CD4-positive, alpha-beta T cell treated with Interleukin-2 at 100 ng/mL for 4 hours (primary cell): ENCODE measurements around the gene MYBPC2.
"Not testable (repeated sequence)": the region's sequence is repeated elsewhere in the genome, so short reads cannot be mapped to it uniquely, and the experiment has no call there.

Experiments
- DNase-seq: peaks from one replicate; pipeline ENCODE4 v3.0.0-alpha.2; 2020; ENCODE audit warnings: low spot score

MYBPC2 gene

GRCh38 chr19:50432221-50433028 lies at the start of gene MYBPC2:
TSS of gene MYBPC2 (plus strand) at chr19:50432892. CDS start at chr19:50432954, 62 bp downstream.
- no peak for DNase-seq

GRCh38 chr19:50383001-50383851 lies 49.5 kb upstream of the MYBPC2 start:
- DNase-seq = no peak

GRCh38 chr19:50383852-50384684 lies 48.6 kb upstream of the MYBPC2 start, which contains the start of gene POLD1:
TSS of gene POLD1 (plus strand) at chr19:50384347. CDS start at chr19:50398852, 14,505 bp downstream.
- DNase-seq = peak; percentile 98

- no peak for DNase-seq
These were observed 47.8 kb upstream of the MYBPC2 start for GRCh38 chr19:50384685-50385535.

GRCh38 chr19:50387176-50387867 lies 45.4 kb upstream of the MYBPC2 start:
- no peak for DNase-seq

- DNase-seq = no peak
These were observed 44.8 kb upstream of the MYBPC2 start for GRCh38 chr19:50387868-50388245.

GRCh38 chr19:50390295-50390694 lies 42.4 kb upstream of the MYBPC2 start:
- not testable (repeated sequence) for DNase-seq

- DNase-seq = not testable (repeated sequence)
These were observed 41.7 kb upstream of the MYBPC2 start for GRCh38 chr19:50390952-50391351.

- no peak for DNase-seq
These were observed 39.9 kb upstream of the MYBPC2 start for GRCh38 chr19:50392759-50393158.

GRCh38 chr19:50393589-50393988 lies 39.1 kb upstream of the MYBPC2 start:
- DNase-seq = no peak

GRCh38 chr19:50394017-50394416 lies 38.7 kb upstream of the MYBPC2 start:
- no peak for DNase-seq

- no peak for DNase-seq
These were observed 33.9 kb upstream of the MYBPC2 start for GRCh38 chr19:50398675-50399367.

- DNase-seq = no peak
These were observed 33.3 kb upstream of the MYBPC2 start for GRCh38 chr19:50399368-50399745.

- no peak for DNase-seq
These were observed 30.9 kb upstream of the MYBPC2 start for GRCh38 chr19:50401605-50402450.

GRCh38 chr19:50402544-50403301 lies 30.0 kb upstream of the MYBPC2 start:
- DNase-seq = no peak

- DNase-seq = no peak
These were observed 26.4 kb upstream of the MYBPC2 start for GRCh38 chr19:50406156-50406820.

GRCh38 chr19:50406829-50407228 lies 25.9 kb upstream of the MYBPC2 start:
- no peak for DNase-seq

- no peak for DNase-seq
These were observed 23.3 kb upstream of the MYBPC2 start for GRCh38 chr19:50409347-50409746.
